HG02938 (cell line): Measurements from ENCODE around the gene LVRN.
"Not testable (repeated sequence)": the region's sequence is repeated elsewhere in the genome, so short reads cannot be mapped to it uniquely, and the experiment has no call there.

ENCODE experiments used
- ATAC-seq: cut with Tn5 transposase; IDR thresholded peaks from one replicate; pipeline ENCODE4 v1.9.1; 2021; ENCODE audit warnings: mild to moderate bottlenecking, moderate library complexity; ENCODE audit not compliant: unreplicated experiment

The LVRN gene, protein sequence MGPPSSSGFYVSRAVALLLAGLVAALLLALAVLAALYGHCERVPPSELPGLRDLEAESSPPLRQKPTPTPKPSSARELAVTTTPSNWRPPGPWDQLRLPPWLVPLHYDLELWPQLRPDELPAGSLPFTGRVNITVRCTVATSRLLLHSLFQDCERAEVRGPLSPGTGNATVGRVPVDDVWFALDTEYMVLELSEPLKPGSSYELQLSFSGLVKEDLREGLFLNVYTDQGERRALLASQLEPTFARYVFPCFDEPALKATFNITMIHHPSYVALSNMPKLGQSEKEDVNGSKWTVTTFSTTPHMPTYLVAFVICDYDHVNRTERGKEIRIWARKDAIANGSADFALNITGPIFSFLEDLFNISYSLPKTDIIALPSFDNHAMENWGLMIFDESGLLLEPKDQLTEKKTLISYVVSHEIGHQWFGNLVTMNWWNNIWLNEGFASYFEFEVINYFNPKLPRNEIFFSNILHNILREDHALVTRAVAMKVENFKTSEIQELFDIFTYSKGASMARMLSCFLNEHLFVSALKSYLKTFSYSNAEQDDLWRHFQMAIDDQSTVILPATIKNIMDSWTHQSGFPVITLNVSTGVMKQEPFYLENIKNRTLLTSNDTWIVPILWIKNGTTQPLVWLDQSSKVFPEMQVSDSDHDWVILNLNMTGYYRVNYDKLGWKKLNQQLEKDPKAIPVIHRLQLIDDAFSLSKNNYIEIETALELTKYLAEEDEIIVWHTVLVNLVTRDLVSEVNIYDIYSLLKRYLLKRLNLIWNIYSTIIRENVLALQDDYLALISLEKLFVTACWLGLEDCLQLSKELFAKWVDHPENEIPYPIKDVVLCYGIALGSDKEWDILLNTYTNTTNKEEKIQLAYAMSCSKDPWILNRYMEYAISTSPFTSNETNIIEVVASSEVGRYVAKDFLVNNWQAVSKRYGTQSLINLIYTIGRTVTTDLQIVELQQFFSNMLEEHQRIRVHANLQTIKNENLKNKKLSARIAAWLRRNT

DNA sequence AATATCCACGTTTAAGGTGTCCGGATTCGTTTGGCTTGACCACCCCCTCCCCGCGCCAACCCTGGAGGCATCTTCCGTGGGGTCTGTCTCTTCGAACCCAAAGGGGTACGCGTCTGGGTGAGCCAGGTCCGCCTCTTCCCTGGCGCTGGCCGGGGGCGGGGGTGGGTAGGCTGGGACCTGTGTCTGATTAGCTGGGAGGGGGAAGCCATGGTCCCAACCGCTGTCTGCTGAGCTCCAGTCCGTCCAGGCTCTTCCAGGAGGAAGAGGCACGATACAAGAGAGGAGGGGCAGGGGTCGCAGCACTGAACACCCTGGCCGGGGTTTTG lies at the start of gene LVRN:
LVRN (plus strand) TSS at position 237 of the 326 bp plus-strand sequence. CDS start 143 bp downstream, outside the sequence.
- ATAC-seq: no peak

DNA sequence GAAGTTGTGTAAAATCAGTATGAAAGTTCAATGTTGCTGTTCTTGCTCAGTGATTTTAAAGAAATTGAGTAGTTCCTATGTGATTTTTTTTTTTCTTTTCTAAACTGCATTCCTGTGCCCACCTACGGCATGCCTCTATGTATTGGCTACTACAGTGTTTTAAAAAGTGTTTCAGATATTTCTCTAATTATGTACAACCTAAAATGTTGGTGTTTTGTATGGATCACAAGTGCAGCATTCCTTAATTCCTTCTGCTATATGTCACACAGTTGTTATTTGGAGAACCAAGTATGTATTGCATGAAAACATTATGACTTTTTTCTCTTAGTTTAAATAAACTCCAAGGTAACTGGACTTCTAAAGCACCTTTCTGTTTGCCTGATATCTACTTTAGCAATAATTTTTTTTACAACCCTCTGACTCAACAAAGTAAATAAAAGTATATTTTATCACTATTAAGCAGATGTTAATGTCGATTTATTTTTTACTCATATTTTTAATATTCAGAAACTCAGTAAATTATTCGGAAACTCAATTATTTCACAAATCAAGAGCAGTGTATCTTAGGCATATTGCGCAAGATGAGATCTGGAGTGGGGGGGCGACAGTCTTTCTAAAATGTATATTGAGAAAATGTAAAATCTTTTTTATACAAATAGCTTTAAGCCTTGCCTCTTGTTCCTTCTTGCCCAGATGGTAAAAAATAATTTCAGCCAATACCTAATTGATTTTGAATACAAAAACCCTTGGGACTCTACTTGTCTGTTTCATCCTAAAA lies 48.5 kb upstream of the LVRN start:
- ATAC-seq: not testable (repeated sequence)

DNA sequence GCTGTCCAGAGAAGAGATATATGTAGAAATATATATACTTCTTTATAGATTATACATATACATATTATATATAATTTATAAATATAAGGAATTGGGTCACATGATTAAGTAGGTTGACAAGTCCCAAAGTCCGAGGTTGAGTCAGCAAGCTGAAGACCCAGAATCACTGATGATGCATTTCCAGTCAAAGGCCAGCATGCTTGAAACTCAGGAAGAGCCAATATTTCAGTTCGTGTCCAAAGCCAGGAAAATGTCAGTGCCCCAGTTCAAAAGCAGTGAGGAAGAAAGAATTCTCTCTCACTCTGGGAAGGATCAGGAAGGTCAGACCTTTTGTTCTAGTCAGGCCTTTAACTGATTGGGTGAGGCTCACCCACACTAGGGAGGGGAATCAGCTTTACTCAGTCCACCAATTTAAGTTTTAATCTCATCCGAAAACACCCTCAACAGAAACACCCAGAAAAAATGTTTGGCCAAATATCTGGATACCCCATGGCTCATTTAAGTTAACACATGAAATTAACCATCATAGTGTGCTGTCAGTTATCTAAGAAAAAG lies 42.0 kb upstream of the LVRN start:
- ATAC-seq: no peak

DNA sequence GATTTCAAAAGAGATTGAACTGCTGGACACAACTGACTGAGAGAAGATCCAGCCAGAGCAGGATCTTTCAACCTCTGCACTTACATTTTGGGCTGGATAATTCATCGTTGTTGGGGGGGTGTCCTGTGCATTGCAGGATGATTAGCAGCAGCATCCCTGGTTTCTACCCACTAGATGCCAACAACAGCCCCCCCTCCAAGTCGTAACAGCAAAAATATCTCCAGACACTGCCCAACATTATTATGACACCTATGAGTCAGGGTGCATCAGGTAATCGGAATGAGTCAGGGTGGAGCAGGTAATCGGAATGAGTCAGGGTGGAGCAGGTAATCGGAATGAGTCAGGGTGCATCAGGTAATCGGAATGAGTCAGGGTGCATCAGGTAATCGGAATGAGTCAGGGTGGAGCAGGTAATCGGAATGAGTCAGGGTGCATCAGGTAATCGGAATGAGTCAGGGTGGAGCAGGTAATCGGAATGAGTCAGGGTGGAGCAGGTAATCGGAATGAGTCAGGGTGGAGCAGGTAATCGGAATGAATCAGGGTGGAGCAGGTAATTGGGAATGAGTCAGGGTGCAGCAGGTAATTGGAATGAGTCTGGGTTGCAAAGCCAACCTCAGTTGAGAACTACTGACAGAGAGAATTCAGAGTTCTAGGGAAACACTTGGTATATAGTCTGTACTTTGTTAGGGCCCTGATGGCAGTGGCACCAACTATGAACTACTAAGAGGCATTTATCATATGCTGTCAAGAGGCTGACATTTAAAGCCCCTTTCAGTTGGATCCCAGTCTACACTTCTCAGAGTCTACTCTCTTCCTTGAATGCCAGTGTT lies 33.5 kb upstream of the LVRN start:
- ATAC-seq: not testable (repeated sequence)

DNA sequence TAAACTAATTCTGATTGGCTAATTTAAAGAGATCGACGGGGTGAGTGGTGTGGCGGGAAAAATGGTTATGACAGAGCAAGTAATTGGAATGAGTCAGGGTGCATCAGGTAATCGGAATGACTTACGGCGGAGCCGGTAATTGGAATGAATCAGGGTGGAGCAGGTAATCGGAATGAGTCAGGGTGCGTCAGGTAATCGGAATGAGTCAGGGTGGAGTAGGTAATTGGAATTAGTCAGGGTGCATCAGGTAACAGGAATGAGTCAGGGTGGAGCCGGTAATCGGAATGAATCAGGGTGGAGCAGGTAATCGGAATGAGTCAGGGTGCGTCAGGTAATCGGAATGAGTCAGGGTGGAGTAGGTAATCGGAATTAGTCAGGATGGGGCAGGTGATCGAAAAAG lies 32.1 kb upstream of the LVRN start:
- ATAC-seq: not testable (repeated sequence)

DNA sequence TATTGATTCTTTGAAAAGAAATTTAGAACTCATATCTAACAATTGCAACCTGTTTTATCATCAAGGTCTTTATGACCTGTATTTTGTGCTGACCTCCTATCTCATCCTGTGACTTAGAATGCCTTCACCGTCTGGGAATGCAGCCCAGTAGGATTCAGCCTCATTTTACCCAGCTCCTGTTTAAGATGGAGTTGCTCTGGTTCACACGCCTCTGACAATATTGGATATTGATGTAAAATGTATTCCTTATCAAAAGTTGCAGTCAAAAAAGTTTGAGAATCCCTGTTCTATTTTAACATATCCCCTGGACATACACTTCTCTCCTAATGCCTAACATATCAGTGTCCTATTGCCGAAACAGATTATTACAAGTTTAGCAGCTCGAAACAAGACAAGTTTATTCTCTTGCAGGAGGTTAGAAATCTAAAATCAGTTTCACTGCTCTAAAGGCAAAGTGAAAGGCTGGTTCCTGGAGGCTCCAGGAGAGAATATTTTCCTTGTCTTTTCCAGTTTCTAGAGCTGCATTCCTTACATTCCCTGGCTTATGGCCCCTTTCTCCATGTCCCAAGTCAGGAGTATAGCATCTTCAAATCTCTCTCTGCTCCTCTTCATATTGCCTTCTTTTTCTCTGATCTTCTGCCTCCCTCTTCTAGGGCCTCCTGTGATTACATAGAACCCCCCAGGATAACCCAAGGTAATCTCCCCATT lies 31.5 kb upstream of the LVRN start:
- ATAC-seq: no peak

DNA sequence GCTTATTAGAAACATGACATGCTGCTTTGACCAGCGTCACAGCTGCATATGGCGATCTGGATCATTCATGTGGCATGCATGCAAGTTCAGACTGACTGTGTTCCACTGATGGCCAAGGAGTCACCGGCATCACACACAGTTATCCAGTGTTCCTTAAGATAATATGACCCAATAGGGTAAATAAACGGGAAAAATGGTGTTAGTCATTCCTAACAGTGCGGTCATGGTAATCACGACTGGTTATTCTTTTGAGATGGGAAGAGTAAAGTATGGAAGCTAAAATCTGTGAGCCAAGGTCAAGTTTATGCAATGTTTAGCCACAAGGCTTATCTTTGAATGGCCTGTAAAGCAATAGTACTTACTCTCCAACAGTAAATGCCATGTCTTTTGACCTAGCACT lies 29.3 kb upstream of the LVRN start:
- no peak for ATAC-seq

DNA sequence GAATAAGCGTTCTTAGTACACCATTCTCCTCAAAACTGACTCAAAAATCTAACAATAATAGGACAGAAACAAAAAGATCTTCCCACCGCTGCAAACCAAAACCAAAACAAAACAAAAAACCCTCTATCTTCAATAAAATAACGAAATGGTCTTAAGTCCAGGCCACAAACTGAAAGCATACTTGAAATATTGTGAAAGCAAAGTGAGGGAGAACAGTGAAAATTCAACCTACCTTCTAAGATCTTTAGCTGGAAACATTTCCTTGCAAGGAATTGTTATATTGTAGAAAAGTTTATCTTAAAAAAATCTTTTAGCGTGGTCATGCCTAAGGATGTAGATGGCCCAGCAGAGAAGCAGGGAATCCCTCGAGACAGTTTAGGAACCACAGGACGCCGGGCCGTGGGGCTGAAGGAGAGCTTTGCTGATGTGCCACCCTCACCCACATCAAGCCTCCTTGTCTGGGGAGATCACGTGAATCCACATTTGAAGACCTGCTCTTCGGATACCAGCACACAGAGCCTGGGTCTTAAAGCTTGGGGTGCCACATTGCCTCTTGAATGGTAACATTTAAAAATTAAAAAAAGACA lies 27.8 kb upstream of the LVRN start:
- ATAC-seq: no peak

DNA sequence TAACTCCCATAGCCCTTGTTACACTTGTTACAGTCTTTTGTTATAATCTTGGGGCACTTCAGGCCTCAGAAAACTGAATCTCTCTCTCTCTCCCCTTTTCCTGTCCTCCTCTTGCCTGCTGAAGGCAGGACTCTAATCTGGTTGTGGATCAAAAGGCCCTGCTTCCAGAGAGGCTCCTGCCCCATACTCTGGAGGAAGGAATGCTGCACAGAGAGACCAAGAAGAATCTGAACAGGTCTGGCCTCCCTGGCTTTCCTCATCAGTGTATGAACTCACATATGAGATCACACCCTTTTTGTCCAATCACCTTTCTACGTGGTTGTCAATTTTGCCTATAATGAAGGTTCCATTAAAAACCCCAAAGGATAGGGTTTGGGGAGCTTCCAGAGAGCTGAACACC lies 26.2 kb upstream of the LVRN start:
- no peak for ATAC-seq

DNA sequence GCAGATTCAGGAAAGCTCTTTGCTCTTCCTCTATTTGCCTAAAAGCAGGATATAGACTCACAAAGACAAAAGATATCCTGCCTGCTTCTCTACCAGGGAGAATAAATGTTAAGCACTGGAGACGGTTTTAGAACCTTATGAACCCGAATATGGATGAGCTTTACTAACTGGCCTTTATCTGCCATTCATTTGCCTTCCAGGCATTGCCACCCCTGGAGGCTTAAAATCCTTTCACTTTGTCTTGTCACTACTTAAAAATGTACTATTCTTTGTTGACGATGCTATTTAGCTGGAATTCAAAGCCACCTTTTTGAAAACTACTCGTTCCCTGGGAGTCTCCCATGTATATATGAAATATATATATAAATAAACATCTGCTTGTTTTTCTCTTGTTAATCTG lies 23.2 kb upstream of the LVRN start:
- no peak for ATAC-seq

DNA sequence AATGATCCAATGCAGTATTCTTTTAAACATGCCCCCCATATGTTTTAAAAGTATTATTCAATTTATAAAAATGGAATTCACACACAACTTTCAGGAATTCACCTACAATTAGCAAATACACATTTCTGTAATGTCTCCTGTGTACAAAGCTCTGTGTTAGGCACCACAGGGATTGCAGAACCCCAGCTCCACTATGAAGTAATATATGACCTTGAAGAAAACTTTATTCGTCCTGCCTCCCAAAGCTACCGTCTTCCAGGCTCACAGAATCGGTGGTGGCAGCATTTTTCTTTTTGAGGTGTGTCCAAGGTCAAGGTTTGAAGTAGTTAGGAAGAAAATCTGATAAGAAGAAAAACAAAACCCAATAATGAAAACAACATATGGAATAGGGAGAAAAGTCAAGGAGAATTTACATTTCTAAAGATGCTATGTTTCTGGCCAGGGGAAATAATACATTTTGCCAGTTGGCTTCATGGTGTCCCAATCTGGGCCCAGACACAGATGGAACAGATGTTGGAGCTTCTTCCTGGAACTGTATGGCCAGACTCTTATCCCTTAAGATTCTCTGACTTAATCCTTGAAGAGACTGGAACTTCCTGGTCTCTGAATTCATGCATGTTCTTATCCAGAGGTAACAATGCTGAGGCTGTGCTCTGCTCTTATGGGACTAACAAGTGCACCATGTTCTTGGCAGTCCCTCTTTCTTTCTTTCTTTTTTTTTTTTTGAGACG lies 22.0 kb upstream of the LVRN start:
- no peak for ATAC-seq

DNA sequence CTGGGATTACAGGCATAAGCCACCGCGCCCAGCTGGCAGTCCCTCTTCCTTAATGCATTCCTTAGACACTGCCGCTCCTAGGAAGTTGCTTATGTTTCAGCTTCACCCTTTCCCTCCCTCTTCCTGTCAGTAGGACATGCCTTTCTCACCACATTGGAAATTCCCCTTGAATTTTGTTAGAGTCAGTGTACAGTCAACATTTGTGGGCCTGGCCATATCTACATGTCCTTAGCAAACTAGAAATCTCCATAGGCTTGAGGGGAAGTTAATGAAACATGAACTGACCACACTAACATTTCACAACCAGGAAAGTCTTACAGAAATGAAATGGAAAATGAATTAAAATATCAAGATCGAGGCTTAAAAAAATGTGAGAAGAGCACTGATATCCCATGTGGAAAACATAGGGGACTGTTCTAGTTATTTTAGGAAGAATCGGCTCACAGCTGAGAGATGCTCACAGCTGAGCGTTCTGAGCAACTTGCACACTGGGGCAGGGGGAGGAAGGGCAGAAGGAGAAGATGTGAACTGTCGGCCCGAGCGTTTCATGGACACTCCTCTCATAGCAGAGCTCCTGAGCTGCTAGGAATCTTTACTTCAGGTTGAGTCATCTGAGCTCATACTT lies 21.1 kb upstream of the LVRN start:
- no peak for ATAC-seq

DNA sequence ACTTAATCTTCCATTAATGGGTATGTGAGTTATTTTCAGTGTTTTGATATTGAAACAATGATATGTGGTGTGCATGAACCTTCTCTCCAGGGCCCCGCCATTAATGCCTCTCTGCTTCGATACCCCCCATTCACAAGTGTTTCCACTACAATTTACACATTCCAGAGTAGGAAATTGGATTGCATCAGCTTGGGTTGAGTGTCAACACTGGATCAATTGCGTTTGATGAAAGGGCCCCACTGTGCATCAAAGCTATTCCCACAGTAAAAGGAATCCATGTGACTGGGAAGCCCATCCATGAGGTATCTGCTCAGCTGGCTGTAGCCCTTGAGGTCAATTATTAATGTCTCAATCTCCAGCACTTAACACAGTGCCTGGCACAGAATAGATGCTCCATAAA lies 17.8 kb upstream of the LVRN start:
- ATAC-seq: no peak

DNA sequence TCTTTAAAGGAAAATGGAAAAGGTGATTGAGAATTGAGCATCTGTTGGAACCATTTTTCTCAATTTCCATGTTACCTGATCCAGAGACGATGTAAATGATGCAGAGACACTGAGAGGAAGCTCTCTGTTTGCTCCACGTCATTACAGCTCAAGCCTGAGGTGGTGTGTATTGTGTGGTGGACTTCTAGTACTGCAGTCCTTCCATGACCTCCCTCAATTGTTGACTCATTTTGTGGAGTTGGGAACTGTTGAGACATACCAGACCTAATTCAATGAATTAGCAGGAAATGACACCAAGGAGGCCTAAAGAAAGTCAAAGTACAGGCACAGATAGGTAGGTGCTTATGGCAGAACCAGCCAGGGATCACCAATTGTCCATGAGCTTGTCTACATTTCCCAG lies 15.6 kb upstream of the LVRN start:
- no peak for ATAC-seq

DNA sequence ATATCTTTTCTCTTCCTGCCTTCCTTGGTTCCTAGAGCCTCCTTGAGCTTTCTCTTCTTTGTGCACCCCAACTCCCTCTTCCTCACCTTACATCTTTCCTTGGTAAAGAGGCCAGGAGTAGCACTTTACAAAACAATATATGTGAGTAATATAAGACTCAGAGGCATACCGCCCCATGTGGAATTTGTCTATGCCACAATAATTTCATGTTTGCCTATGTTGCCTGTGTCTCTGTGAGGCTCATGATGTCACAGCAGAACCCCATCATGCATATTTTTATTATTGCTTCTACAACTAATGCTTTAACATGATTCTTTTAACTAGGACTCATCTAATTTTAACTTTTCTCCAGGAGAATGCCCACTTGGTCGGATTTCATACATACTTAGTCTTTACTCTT lies 15.0 kb upstream of the LVRN start:
- no peak for ATAC-seq

DNA sequence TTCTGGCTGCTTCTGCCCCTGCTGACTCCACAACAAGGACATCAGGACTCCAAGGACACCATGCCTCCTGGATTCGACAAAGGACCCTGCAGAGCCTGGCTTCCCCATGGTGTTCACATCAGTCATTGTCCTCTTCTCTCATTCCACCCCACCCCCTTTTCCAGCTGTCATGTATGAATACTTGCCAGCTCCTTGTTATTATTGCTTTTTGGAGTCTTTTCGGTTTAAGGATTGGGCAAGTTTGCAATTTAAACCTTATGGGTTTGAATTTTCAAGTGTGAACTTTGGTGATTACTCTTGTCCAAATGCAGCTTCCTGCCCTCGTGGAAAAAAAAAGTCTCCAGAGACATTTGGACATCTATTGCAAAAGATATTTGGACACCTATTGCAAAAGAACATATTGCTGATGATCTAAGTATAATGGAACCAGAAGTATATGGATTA lies 14.2 kb upstream of the LVRN start:
- no peak for ATAC-seq

DNA sequence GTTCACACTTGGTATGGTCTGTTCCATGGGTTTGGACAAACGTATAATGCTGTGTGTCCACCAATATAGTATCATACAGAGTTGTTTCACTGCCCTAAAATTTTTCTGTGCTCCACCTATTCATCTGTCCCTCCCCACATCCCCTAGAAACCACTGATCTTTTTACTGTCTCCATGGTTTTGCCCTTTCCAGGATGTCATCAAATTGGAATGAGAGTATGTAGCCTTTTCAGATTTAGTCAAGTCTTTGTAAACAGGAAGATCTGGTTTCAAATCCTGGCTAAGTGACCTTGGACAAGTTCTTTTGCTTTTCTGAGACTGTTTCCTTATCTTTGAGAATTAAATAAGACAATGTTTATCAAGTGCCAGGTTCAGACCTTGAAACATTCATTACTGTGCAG lies 13.2 kb upstream of the LVRN start:
- ATAC-seq: no peak

DNA sequence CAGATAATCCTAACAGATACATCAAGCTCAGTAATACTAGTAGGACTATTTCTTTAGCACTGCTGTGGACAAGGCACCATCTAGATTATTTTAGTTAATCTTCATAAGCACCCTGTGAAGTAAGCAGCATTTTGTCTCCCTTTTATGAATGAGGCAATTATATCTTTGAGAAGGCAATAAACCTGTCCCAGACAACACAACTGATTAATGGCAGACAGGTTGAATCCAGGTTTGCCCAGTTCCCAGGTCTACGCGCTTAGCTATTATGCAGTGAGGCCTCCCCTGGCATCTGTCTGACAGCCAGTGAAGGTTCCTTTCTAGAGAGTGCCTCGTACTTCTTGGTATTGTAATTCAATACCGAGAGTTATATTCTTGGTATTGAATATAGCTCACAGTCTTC lies 9.7 kb upstream of the LVRN start:
- no peak for ATAC-seq
